ENCODE results near the gene BHLHA15. TPM values are rescaled to one million over a fixed set of nuclear protein-coding genes. Genes with fewer than 3 reads are reported as not detected.
A peak's percentile ranks its signal among the peaks of the same experiment; 100 is the strongest.
"Not testable (repeated sequence)": the region's sequence is repeated elsewhere in the genome, so short reads cannot be mapped to it uniquely, and the experiment has no call there.

BHLHA15 gene
- total RNA-seq, 2 donors from 2014 or later, result not detected

- H3K27me3 Mint-ChIP-seq; H3K36me3 Mint-ChIP-seq (ENCODE audit: low read depth); ATAC-seq; H3K4me3 Mint-ChIP-seq; DNase-seq; H3K9me3 ChIP-seq (ENCODE audit: control insufficient read depth, low read length, poor library complexity, severe bottlenecking): not testable (repeated sequence)
- Mint-ChIP-seq H3K4me1 (peaks cover 15% of the 10 kb centered on the region), H3K27ac (peak overlapping the region; percentile 32)
These were observed 8.1 kb downstream of the BHLHA15 start for GRCh38 chr7:98219382-98219781.

- Mint-ChIP-seq H3K27ac (no peak overlapping the region), H3K4me1 (peaks cover 15% of the 10 kb centered on the region), H3K4me3 (no peak overlapping the region), H3K27me3 (no peaks in the 10 kb centered on the region), H3K36me3 (ENCODE audit: low read depth) (no peaks in the 10 kb centered on the region)
- no peak for ATAC-seq
- DNase-seq, result no peak
- H3K9me3 ChIP-seq (ENCODE audit: control insufficient read depth, low read length, poor library complexity, severe bottlenecking), result no peaks in the 10 kb centered on the region
These were observed 10.6 kb downstream of the BHLHA15 start for GRCh38 chr7:98221611-98222532.

- Mint-ChIP-seq H3K4me1 (peaks cover 13% of the 10 kb centered on the region), H3K27me3 (no peaks in the 10 kb centered on the region), H3K27ac (no peak overlapping the region), H3K36me3 (ENCODE audit: low read depth) (no peaks in the 10 kb centered on the region), H3K4me3 (no peak overlapping the region)
- no peak for ATAC-seq
- H3K9me3 ChIP-seq (ENCODE audit: control insufficient read depth, low read length, poor library complexity, severe bottlenecking), result no peaks in the 10 kb centered on the region
- no peak for DNase-seq
These were observed 11.4 kb downstream of the BHLHA15 start for GRCh38 chr7:98222533-98223195.

- Mint-ChIP-seq H3K36me3 (ENCODE audit: low read depth) (no peaks in the 10 kb centered on the region), H3K27me3 (no peaks in the 10 kb centered on the region), H3K4me1 (peaks cover 10% of the 10 kb centered on the region), H3K27ac (no peak overlapping the region), H3K4me3 (no peak overlapping the region)
- ATAC-seq, result no peak
- DNase-seq, result no peak
- H3K9me3 ChIP-seq (ENCODE audit: control insufficient read depth, low read length, poor library complexity, severe bottlenecking), result no peaks in the 10 kb centered on the region
These were observed 12.2 kb downstream of the BHLHA15 start for GRCh38 chr7:98223351-98223897.

- Mint-ChIP-seq H3K27ac (no peak overlapping the region), H3K4me1 (peaks cover 4% of the 10 kb centered on the region), H3K36me3 (ENCODE audit: low read depth) (no peaks in the 10 kb centered on the region), H3K4me3 (no peak overlapping the region), H3K27me3 (no peaks in the 10 kb centered on the region)
- ATAC-seq (no peak), DNase-seq (no peak)
- no peaks in the 10 kb centered on the region for H3K9me3 ChIP-seq (ENCODE audit: control insufficient read depth, low read length, poor library complexity, severe bottlenecking)
These were observed 12.9 kb downstream of the BHLHA15 start for GRCh38 chr7:98223898-98224700.

GRCh38 chr7:98224701-98225181, 13.5 kb downstream of the BHLHA15 start:
- DNase-seq (no peak), ATAC-seq (no peak)
- no peaks in the 10 kb centered on the region for H3K36me3 Mint-ChIP-seq (ENCODE audit: low read depth)
- no peak overlapping the region for H3K27ac Mint-ChIP-seq
- H3K9me3 ChIP-seq (ENCODE audit: control insufficient read depth, low read length, poor library complexity, severe bottlenecking), result no peaks in the 10 kb centered on the region
- no peaks in the 10 kb centered on the region for H3K27me3 Mint-ChIP-seq
- no peak overlapping the region for H3K4me3 Mint-ChIP-seq
- H3K4me1 Mint-ChIP-seq, result no peaks in the 10 kb centered on the region

- Mint-ChIP-seq H3K27ac (no peak overlapping the region), H3K36me3 (ENCODE audit: low read depth) (no peaks in the 10 kb centered on the region), H3K4me1 (no peaks in the 10 kb centered on the region), H3K27me3 (no peaks in the 10 kb centered on the region), H3K4me3 (no peak overlapping the region)
- ATAC-seq (no peak), DNase-seq (no peak)
- no peaks in the 10 kb centered on the region for H3K9me3 ChIP-seq (ENCODE audit: control insufficient read depth, low read length, poor library complexity, severe bottlenecking)
These were observed 14.8 kb downstream of the BHLHA15 start for GRCh38 chr7:98225913-98226614.

GRCh38 chr7:98227939-98228338, 16.7 kb downstream of the BHLHA15 start:
- no peaks in the 10 kb centered on the region for H3K4me1 Mint-ChIP-seq
- ATAC-seq (no peak), DNase-seq (no peak)
- H3K27me3 Mint-ChIP-seq, result no peaks in the 10 kb centered on the region
- no peaks in the 10 kb centered on the region for H3K9me3 ChIP-seq (ENCODE audit: control insufficient read depth, low read length, poor library complexity, severe bottlenecking)
- H3K4me3 Mint-ChIP-seq, result no peak overlapping the region
- no peaks in the 10 kb centered on the region for H3K36me3 Mint-ChIP-seq (ENCODE audit: low read depth)
- peak overlapping the region; percentile 74 for H3K27ac Mint-ChIP-seq

GRCh38 chr7:98228801-98229200, 17.6 kb downstream of the BHLHA15 start:
- no peak for ATAC-seq
- Mint-ChIP-seq H3K27ac (no peak overlapping the region), H3K4me3 (no peak overlapping the region)

GRCh38 chr7:98229441-98229840, 18.2 kb downstream of the BHLHA15 start:
- H3K36me3 Mint-ChIP-seq (ENCODE audit: low read depth), result no peaks in the 10 kb centered on the region
- no peak overlapping the region for H3K4me3 Mint-ChIP-seq
- DNase-seq (no peak), ATAC-seq (no peak)
- H3K27me3 Mint-ChIP-seq, result no peaks in the 10 kb centered on the region
- peak overlapping the region; percentile 72 for H3K27ac Mint-ChIP-seq
- no peaks in the 10 kb centered on the region for H3K4me1 Mint-ChIP-seq
- no peaks in the 10 kb centered on the region for H3K9me3 ChIP-seq (ENCODE audit: control insufficient read depth, low read length, poor library complexity, severe bottlenecking)

More at GRCh38 chr7:98228801-98229200, 17.6 kb downstream of the BHLHA15 start:
- DNase-seq, result no peak
- H3K27me3 Mint-ChIP-seq, result no peaks in the 10 kb centered on the region
- H3K4me1 Mint-ChIP-seq, result no peaks in the 10 kb centered on the region
- H3K9me3 ChIP-seq (ENCODE audit: control insufficient read depth, low read length, poor library complexity, severe bottlenecking), result no peaks in the 10 kb centered on the region
- H3K36me3 Mint-ChIP-seq (ENCODE audit: low read depth), result no peaks in the 10 kb centered on the region

GRCh38 chr7:98229991-98230745, 18.9 kb downstream of the BHLHA15 start:
- Mint-ChIP-seq H3K27ac (peak overlapping the region; percentile 72), H3K4me3 (no peak overlapping the region), H3K36me3 (ENCODE audit: low read depth) (no peaks in the 10 kb centered on the region), H3K4me1 (no peaks in the 10 kb centered on the region), H3K27me3 (no peaks in the 10 kb centered on the region)
- ATAC-seq (no peak), DNase-seq (no peak)
- no peaks in the 10 kb centered on the region for H3K9me3 ChIP-seq (ENCODE audit: control insufficient read depth, low read length, poor library complexity, severe bottlenecking)
